GM18867 (cell line): ENCODE results near the gene USP32.
"Not testable (repeated sequence)": the region's sequence is repeated elsewhere in the genome, so short reads cannot be mapped to it uniquely, and the experiment has no call there.

Experiments used
- ATAC-seq: cut with Tn5 transposase; IDR thresholded peaks from one replicate; pipeline ENCODE4 v1.9.1; 2021; ENCODE audit warnings: mild to moderate bottlenecking, moderate library complexity; ENCODE audit not compliant: unreplicated experiment

USP32 gene

GRCh38 chr17:60186372-60186771, 205.6 kb downstream of the USP32 start:
- ATAC-seq, result not testable (repeated sequence)

- ATAC-seq, result not testable (repeated sequence)
Observed at GRCh38 chr17:60180380-60180779, 211.6 kb downstream of the USP32 start.

DNA sequence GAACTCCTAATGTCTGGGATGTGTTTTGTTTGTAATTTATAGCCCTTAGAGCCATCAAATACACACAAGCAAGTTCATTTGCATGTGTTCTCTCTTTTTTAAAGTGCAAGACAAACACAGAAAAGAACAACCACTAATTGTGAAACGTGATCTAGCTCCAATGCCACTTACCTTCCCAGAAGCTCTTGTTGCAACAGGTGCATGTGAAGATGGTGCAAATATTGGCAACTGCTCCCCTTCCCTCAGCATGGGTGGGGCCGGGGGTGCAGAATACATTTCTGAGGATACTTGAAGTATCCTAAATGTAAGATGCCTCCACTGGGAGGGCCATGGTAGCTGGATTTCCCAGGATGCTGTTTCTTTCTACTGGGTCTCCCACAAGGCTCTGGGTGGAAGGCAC, 213.8 kb downstream of the USP32 start:
- not testable (repeated sequence) for ATAC-seq

DNA sequence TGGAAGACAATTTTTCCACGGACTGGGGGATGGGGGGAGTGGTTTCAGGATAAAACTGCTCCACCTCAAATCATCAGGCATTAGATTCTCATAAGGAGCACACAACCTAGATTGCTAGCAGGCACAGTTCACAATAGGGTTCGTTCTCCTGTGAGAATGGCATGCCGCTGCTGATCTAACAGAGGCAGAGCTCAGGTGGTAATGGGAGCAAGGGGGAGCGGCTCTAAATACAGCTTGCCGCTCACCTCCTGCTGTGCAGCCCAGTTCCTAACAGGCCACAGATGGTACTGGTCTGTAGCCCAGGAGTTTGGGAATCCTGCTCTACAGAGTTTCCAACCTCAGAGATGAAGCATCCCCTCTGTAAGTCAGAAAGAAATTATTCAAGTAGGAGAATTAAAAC, 215.2 kb downstream of the USP32 start:
- ATAC-seq, result not testable (repeated sequence)

DNA sequence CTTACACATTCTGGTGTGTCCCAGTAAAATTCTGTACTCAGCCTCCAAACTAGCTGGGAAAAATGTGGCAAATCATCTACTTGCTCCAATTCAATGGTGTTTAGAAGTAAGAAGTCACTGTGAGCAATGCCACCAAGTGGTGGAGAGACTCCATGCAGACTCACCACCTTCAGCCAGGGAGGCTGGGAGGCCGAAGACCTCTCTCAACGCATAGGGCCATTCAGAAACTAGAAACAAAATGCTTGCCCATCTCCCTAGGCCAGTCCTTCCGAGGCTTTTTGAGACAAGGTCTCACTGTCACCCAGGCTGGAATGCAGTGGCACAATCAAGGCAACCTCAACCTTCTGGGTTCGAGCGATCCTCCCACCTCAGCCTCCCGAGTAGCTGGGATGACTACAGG, 217.2 kb downstream of the USP32 start:
- ATAC-seq, result not testable (repeated sequence)

DNA sequence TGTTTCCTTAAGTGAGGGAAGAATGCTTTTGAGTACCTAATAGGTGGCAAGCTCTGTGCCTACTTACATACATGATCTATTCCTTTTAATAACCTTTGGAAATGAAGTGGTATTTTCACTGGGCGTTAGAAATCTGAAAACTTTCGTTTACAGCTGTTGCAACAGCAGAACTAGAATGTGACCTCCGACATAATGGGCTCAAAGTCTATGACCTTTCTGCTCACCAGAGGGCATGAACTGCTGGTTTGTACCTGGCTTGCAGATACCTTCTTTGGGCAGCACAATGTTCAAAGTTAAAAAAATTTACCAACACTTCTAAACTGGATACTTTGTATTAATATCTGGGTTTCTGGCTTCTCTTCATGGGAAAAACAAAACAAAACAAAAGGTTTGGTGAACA, 217.9 kb downstream of the USP32 start:
- no peak for ATAC-seq

DNA sequence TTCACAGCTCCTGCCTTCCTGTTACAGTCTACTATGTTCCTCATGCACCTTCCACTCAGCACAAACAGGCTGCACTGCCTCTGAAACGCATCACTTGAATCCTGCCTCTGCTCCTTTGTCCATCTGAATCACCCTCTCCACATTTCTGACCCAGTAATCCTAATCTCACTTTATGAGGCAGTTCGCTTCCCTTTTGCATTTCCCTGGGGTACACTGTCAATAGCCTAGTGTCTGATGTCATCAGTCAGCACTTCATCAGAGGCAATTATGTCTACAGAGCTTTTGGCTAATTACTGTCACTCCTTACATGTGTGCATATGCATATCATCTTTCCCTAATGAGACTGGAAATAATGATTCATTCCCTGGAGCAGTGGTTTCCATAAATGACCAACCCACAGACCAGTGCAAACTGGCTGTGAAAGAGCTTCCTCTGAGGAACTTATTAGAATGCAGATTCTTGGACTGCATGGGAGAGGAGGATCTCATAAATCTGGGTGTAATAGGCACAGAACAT, 218.6 kb downstream of the USP32 start:
- no peak for ATAC-seq

GRCh38 chr17:60171753-60172079, 220.2 kb downstream of the USP32 start:
- no peak for ATAC-seq

- ATAC-seq, result no peak
Observed at GRCh38 chr17:60170835-60171752, 220.8 kb downstream of the USP32 start.

- ATAC-seq, result no peak
Observed at GRCh38 chr17:60169921-60170817, 221.8 kb downstream of the USP32 start.

- ATAC-seq, result no peak
Observed at GRCh38 chr17:60168654-60169053, 223.3 kb downstream of the USP32 start.

- no peak for ATAC-seq
Observed at GRCh38 chr17:60167065-60167741, 224.7 kb downstream of the USP32 start.

- no peak for ATAC-seq
Observed at GRCh38 chr17:60165971-60166370, 226.0 kb downstream of the USP32 start.

- ATAC-seq, result no peak
Observed at GRCh38 chr17:60165223-60165622, 226.7 kb downstream of the USP32 start.

DNA sequence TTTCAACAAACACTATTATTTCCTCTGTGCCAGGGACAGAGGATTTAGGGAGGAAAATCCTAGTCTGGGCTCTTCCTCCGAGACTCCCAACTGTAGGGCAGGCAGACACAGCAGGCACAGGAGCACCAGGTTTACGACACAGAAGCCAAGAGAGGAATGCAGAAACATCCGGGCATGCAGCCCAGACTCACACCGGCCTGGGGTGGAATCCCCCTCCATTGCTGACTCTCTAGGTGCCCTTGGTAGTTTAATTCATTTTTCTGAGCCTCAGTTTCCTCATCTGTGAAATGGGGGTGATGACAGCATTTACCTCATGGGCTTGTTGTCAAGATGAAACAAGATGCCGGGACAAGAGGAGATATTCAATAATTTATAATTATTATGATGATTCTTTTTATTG, 227.2 kb downstream of the USP32 start:
- ATAC-seq, result no peak

DNA sequence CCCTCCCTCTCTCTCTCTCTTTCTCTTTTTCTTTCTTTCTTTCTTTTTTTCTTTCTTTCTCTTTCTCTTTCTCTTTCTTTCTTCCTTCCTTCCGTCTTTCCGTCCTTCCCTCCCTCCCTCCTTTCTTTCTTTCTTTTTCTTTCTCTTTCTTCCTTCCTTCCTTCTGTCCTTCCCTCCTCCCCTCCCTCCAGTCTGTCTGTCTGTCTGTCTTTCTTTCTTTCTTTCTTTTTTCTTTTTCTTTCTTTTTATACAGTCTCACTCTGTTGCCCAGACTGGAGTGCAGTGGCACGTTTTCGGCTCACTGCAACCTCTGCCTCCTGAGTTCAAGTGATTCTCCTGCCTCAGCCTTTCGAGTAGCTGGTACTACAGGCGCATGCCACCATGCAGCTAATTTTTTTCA, 227.8 kb downstream of the USP32 start:
- no peak for ATAC-seq

- no peak for ATAC-seq
Observed at GRCh38 chr17:60163108-60163784, 228.7 kb downstream of the USP32 start.

DNA sequence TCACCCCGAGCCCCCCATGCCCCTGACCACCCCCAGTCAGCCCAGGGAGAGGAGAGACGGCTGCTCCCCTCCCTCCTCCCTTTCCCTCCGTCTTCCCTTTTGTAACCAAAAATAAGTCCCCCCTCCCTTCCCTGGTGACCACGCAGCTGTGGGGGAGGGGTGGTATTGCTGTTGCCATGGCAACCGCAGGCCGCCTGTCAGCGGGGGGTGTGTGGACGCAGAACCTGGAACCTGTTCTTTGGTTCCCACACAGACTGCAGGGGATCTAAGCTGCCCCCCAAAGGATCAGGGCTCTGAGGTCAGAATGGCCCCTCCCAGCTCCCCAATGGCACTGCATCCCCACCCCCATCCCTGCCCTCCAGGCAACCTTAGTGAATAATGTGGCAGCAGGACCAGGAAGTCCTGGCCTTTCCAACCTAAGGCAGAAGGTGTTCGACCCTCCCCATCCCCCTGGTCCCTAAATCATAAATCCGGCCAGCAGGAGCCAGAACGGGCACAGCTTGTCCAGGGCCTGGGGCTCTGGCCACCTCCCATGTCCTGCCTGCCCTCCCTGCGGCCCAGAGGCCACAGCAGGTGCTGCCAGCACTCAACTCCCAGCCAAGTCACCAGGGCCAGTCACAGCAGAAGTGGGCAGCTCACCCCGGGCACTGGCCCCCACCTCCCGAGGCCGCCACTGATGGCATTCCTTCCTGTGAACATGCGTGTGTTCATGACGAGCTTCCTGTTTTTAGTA, 230.2 kb downstream of the USP32 start:
- ATAC-seq, result no peak

GRCh38 chr17:60160829-60161501, 231.0 kb downstream of the USP32 start:
- no peak for ATAC-seq
